ENCODE results near the gene HIGD1C. TPM values are rescaled to one million over a fixed set of nuclear protein-coding genes. Genes with fewer than 3 reads are reported as not detected.
A peak's percentile ranks its signal among the peaks of the same experiment; 100 is the strongest.

Gene HIGD1C
- total RNA-seq, 1 experiment from 2014 or later: not detected

- POLR2A ChIA-PET (ENCODE audit: unreplicated experiment): interaction anchor here (0.7 kb wide), 1 partner anchor 63 kb away, joined by 4 read pairs; no protein-coding TSS in a partner anchor
- no peaks in the 10 kb centered on the region for H3K27me3 ChIP-seq (ENCODE audit: insufficient read depth, low read depth)
- H3F3A ChIP-seq (ENCODE audit: insufficient read depth, low read depth): peaks cover 4% of the 10 kb centered on the region; the same call in 1 of the 2 replicates
- no peak overlapping the region for H3K4me3 ChIP-seq
- no peaks in the 10 kb centered on the region for H4K20me1 ChIP-seq (ENCODE audit: insufficient read depth)
- CTCF ChIA-PET: interaction anchor here (0.6 kb wide), 1 partner anchor 78 kb away, joined by 3 read pairs; no protein-coding TSS in a partner anchor
- no peak overlapping the region for H3K4me2 ChIP-seq
- H3K36me3 ChIP-seq (ENCODE audit: low read depth): no peaks in the 10 kb centered on the region
- no peaks in the 10 kb centered on the region for H3K9me2 ChIP-seq (ENCODE audit: insufficient read depth)
- no peak for TF ChIP-seq EZH2 (IDR thresholded peaks at IDR 0.05; ENCODE audit: low read depth)
- TF ChIP-seq CTCF (conservative IDR thresholded peaks at IDR 0.05): no peak
- H2AFZ ChIP-seq: no peak overlapping the region
- peaks cover 13% of the 10 kb centered on the region for H3K4me1 ChIP-seq (replicated peaks; ENCODE audit: insufficient read depth)
- no peaks in the 10 kb centered on the region for H3K79me2 ChIP-seq (ENCODE audit: low read depth)
- no peaks in the 10 kb centered on the region for H3K9me3 ChIP-seq (ENCODE audit: insufficient read depth, low read depth)
- H3K27ac ChIP-seq: no peak overlapping the region
- BruUV-seq (replicated peaks): no TSS peak
- intact Hi-C loops (cut with micrococcal nuclease; ENCODE audit: unreplicated experiment): no loop called here
- DNase-seq: no peak
Observed at GRCh38 chr12:50932787-50933280, 19.5 kb upstream of the HIGD1C start.

GRCh38 chr12:50933459-50934124 is 18.8 kb upstream of the HIGD1C start:
- peaks cover 4% of the 10 kb centered on the region; the same call in 1 of the 2 replicates for H3F3A ChIP-seq (ENCODE audit: insufficient read depth, low read depth)
- BruUV-seq (replicated peaks): TSS peak; percentile 28
- TF ChIP-seq EZH2 (IDR thresholded peaks at IDR 0.05; ENCODE audit: low read depth) (no peak), CTCF (conservative IDR thresholded peaks at IDR 0.05) (no peak)
- ChIA-PET POLR2A (ENCODE audit: unreplicated experiment) (interaction anchor here (0.6 kb wide), 1 partner anchor 824 kb away, joined by 3 read pairs; no protein-coding TSS in a partner anchor), CTCF (no interaction called here)
- no peak overlapping the region for H2AFZ ChIP-seq
- no peaks in the 10 kb centered on the region for H3K27me3 ChIP-seq (ENCODE audit: insufficient read depth, low read depth)
- no peaks in the 10 kb centered on the region for H3K9me2 ChIP-seq (ENCODE audit: insufficient read depth)
- H3K27ac ChIP-seq: no peak overlapping the region
- H3K4me3 ChIP-seq: no peak overlapping the region
- no peaks in the 10 kb centered on the region for H4K20me1 ChIP-seq (ENCODE audit: insufficient read depth)
- H3K36me3 ChIP-seq (ENCODE audit: low read depth): no peaks in the 10 kb centered on the region
- H3K4me2 ChIP-seq: no peak overlapping the region
- no peak for DNase-seq
- no peaks in the 10 kb centered on the region for H3K9me3 ChIP-seq (ENCODE audit: insufficient read depth, low read depth)
- intact Hi-C loops (cut with micrococcal nuclease; ENCODE audit: unreplicated experiment): no loop called here
- H3K4me1 ChIP-seq (replicated peaks; ENCODE audit: insufficient read depth): peaks cover 13% of the 10 kb centered on the region
- no peaks in the 10 kb centered on the region for H3K79me2 ChIP-seq (ENCODE audit: low read depth)

- 0 out of 2 replicates have a peak overlapping the region, but pooled peaks have one; percentile 42 for H2AFZ ChIP-seq
- no peaks in the 10 kb centered on the region for H3K9me2 ChIP-seq (ENCODE audit: insufficient read depth)
- TF ChIP-seq EZH2 (IDR thresholded peaks at IDR 0.05; ENCODE audit: low read depth) (no peak), CTCF (conservative IDR thresholded peaks at IDR 0.05) (no peak)
- no TSS peak for BruUV-seq (replicated peaks)
- H3F3A ChIP-seq (ENCODE audit: insufficient read depth, low read depth): peaks cover 4% of the 10 kb centered on the region; the same call in 1 of the 2 replicates
- H4K20me1 ChIP-seq (ENCODE audit: insufficient read depth): no peaks in the 10 kb centered on the region
- no peaks in the 10 kb centered on the region for H3K9me3 ChIP-seq (ENCODE audit: insufficient read depth, low read depth)
- ChIA-PET POLR2A (ENCODE audit: unreplicated experiment) (interaction anchor here (0.6 kb wide), 1 partner anchor 501 kb away, joined by 13 read pairs; no protein-coding TSS in a partner anchor), CTCF (no interaction called here)
- H3K4me2 ChIP-seq: 0 out of 2 replicates have a peak overlapping the region, but pooled peaks have one; percentile 34
- no peak overlapping the region for H3K4me3 ChIP-seq
- DNase-seq: no peak
- no peaks in the 10 kb centered on the region for H3K79me2 ChIP-seq (ENCODE audit: low read depth)
- intact Hi-C loops (cut with micrococcal nuclease; ENCODE audit: unreplicated experiment): no loop called here
- H3K36me3 ChIP-seq (ENCODE audit: low read depth): no peaks in the 10 kb centered on the region
- no peaks in the 10 kb centered on the region for H3K27me3 ChIP-seq (ENCODE audit: insufficient read depth, low read depth)
- peaks cover 13% of the 10 kb centered on the region for H3K4me1 ChIP-seq (replicated peaks; ENCODE audit: insufficient read depth)
- H3K27ac ChIP-seq: peak overlapping the region; percentile 31; the same call in 1 of the 2 replicates
Observed at GRCh38 chr12:50934371-50934851, 17.9 kb upstream of the HIGD1C start.
